Raji (cell line): ENCODE results near the gene CEP20.

Experiments used
- POLR2A ChIP-seq: IDR thresholded peaks from 2 replicates; pipeline ENCODE4 v1.6.1; 2011; ENCODE audit warnings: low read depth, low read length, control low read depth; ENCODE audit not compliant: insufficient read depth

Gene CEP20, protein sequence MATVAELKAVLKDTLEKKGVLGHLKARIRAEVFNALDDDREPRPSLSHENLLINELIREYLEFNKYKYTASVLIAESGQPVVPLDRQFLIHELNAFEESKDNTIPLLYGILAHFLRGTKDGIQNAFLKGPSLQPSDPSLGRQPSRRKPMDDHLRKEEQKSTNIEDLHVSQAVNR

DNA sequence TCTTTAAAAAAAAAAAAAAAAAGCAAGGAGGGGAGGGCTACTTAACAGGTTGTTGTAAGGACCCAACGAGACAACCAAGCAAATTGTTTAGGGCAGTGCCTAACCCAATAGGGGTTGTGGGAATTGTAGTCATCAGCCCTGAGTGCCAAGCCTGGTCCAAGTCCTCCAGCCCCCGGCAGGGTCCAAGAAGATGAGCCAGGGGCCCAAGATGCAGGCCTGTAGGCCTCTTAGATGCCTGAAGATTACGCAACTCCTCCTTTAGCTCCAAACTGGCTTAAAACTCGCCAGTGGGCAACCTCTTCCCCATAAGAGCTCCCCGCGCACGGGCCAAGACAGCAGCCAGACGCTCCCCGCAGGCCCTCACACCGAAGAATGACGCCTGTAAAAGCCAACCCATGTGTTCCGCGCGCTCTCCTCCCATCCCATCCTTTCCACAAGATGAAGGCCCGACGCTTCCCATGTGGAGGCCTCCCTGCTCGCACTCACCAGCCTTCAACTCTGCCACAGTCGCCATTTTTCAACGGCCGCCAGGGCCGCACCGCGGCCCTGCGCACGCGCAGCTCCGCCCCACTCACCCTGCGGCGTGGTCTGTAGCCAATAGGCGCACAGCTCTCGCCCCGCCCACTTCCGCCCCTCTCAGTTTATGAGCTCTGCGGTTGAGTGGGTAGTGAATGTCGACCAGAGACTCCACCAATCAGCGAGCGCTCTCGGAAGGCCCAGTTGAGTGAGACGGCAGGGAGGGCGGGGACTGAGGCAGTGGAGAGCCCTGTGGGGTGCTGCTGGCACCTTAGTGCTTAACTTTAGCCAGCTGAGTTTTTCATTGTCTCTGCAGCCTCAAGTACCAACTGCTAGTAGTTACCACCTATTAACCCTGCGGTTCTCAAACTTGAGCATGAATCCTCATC lies at the start of gene CEP20:
TSS of gene CEP20 (minus strand) at position 532 of the 905 bp plus-strand sequence. CDS start at position 514, 18 bp downstream.
- peak; percentile 80 for TF ChIP-seq POLR2A

DNA sequence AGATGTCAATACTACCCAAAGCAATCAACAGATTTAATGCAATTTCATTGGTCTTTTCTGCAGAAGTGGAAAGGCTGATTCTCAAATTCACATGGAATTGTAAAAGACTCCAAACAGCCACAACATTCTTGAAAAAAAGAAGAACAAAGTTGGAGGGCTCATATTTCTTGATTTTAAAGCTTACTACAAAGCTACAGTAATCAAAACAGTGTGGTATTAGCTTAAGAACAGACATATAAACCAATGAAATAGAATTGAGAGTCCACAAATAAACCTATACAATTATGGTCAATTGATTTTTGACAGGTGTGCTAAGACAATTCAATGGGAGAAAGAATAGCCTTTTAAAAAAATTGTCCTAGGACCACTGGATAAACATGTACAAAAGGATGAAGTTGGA lies 46.6 kb upstream of the CEP20 start:
- no peak for TF ChIP-seq POLR2A

DNA sequence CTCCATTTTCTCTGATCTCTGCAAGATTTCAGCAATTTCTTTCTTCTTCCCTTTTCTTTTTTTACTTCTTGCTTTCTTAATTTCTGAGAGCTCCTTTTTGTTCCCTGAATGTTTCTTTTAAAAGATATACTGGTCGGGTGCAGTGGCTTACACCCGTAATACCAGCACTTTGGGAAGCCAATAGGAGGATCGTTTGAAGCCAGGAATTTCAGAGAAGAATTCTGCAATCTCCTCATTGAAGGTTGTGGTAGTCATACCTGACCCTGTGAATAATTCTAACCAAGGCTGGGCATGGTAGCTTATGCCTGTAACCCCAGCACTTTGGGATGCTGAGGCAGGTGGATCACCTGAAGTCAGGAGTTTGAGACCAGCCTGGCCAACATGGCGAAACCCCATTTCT lies 45.4 kb upstream of the CEP20 start:
- TF ChIP-seq POLR2A = no peak

DNA sequence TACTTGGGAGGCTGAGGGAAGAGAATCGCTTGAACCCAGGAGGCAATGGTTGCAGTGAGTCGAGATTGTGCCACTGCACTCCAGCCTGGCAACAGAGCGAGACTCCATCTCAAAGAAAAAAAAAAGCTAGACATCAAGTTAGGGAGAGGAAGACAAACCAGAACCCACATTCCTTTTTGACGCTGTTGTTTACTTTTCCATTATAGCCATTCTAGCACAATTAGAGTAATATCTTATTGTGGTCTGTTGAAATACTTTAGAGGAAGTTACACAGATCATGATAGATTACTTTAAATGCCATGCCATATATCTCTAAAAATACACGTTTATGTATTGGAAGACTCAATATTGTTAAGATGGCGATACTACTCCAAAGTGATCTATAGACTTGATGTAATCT lies 44.5 kb upstream of the CEP20 start:
- TF ChIP-seq POLR2A = no peak

DNA sequence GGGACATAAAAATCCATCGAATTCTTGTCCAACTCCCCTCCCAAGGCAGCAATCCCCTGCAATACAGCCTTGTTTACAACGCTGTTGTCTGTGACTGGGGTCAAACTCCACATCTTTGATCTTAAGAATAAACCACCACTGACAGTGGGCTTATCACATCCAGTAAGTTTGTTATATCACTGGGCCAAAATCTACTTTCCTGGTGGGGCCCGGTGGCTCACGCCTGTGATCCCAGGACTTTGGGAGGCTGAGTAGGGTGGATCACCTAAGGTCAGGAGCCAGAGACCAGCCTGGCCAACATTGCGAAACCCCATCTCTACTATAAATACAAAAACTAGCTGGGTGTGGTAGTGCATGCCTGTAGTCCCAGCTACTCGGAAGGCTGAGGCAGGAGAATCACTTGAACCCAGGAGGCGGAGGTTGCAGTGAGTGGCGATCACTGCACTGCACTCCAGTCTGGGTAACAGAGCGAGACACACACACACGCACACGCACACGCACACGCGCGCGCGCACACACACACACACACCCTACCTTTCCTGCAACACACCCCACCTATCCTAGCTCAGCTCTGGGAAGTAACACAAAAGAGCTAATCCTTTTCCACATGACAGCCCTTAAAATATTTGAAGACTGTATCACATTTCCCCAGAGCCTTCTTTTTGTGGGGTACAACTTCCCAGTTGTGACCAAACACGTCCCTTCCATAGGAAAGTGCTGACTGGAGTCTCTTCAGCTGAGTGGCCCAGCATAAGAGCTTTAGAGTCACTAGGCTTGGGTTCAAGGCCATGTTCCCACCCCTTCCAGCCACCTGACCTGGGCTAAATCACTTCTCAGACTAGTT lies 40.1 kb upstream of the CEP20 start:
- no peak for TF ChIP-seq POLR2A

DNA sequence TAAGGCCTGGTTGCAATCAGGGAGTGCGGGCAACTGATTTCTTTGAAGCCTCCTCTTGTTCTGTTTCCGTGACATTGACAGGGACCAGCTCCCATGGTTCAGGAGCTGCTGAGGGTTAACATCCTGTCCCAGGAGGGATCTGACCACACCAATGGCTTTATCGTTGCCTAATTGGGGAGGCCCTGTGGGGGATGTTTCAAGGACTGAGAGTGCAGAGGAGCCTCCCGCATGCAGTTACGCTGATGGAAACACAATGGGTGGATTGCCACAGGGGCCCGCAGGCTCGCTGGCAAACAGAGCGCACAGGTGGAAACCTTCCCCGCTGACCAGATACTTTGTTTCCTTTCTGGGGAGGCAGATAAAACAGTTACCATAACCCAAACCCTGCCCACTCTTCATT lies 37.2 kb upstream of the CEP20 start:
- no peak for TF ChIP-seq POLR2A

DNA sequence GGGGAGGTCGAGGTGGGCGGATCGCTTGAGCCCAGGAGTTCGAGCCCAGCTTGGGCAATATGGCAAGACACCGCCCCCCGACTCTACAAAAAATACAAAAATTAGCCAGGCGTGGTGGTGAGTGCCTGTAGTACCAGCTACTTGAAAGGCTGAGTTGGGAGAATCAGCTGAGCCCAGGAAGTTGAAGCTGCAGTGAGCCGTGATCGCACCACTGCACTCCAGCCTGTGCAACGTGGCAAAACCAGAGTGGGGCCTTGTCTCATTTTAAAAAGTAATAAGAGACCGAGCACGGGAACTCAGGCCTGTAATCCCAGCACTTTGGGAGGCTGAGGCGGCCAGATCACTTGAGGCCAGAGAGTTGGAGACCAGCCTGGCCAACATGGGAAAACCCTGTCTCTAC lies 36.6 kb upstream of the CEP20 start:
- no peak for TF ChIP-seq POLR2A

DNA sequence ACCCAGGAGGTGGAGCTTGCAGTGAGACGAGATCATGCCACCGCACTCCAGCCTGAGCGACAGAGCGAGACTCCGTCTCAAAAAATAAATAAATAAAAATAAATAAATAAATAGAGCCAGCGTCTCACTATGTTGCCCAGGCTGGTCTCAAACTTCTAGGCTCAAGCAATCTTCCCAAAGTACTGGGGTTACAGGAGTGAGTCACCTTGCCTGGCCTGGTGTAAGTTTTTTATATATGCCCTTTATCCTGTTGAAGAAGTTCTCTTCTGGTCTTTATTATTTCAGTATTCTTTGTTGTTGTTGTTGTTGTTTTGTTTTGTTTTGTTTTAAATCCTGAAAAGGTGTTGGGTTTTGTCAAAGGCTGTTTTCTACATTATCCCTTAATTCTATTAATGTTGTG lies 30.9 kb upstream of the CEP20 start:
- TF ChIP-seq POLR2A = no peak

DNA sequence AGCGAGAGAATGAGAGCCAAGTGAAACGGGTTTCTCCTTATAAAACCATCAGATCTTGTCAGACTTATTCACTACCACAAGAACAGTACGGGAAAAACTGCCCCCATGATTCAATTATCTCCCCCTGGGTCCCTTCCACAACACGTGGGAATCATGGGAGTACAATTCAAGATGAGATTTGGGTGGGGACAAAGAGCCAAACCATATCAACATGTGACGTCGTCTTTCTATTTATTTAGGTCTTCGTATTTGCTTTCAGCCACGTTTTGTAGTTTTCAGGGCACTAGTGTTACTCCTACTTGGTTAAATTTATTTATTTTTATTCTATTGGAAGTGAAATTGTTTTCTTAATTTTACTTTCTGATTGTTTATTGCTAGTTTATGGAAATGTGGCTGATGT lies 27.9 kb upstream of the CEP20 start:
- TF ChIP-seq POLR2A = no peak

DNA sequence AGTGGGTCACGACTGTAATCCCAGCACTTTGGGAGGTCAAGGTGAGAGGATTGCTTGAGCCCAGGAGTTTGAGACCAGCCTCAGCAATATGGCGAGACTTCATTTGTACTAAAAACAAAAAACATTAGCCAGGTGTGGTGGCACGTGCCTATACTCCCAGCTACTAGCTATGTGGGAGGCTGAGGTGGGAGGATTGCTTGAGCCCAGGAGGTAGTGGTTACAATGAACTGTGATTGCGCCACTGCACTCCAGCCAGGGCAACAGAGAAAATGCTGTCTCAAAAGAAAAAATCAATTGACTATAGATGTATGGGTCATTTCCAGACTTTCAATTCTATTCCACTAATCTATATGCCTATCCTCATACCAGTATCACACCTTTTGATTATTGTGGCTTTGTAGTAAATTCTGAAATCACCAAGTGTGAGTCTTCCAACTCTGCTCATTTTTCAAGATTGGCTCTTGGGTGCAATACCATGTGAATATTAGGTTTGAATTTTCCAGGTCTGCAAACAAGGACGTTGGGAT lies 27.2 kb upstream of the CEP20 start:
- no peak for TF ChIP-seq POLR2A

DNA sequence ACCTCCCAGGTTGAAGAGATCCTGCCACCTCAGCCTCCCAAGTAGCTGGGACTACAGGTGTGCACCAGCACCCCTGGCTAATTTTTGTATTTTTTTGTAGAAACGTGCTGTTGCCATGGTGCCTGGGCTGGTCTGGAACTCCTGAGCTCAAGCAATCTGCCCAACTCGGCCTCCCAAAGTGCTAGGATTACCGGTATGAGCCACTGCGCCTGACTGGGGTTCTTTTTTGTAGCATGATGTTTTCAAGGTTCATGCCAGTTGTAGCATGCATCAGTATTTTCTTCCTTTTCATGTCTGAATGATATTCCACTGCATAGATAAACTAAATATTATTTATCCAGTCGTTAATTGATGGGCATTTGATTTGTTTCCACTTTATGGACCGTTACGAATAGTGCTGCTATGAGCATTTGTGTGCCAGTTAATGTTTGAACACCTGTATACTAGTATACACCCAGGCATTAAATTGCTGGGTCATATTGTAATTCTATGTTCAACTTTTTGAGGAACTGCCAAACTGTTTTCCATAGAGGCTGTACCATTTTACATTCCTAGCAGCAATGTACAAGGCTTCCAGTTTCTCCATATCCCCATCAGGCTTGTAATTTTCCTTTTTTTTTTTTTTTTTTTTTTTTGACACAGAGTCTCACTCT lies 24.8 kb upstream of the CEP20 start:
- TF ChIP-seq POLR2A = no peak

DNA sequence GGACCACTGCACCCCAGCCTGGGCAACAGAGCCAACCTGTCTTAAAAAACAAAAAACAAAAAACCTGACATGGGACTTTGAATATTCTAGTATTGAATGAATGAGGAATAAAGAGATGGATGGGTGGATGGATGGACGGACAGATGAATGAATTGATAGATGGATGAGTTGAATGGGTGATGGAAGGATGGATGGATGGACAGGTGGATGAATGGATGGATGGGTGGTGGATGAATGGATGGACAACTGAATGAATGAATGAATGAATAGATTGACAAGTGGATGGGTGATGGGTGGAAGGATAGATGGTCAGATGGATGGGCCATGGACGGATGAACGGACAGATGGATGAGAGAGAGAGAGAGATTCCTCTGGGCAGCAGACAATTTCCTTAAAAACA lies 22.8 kb upstream of the CEP20 start:
- no peak for TF ChIP-seq POLR2A

DNA sequence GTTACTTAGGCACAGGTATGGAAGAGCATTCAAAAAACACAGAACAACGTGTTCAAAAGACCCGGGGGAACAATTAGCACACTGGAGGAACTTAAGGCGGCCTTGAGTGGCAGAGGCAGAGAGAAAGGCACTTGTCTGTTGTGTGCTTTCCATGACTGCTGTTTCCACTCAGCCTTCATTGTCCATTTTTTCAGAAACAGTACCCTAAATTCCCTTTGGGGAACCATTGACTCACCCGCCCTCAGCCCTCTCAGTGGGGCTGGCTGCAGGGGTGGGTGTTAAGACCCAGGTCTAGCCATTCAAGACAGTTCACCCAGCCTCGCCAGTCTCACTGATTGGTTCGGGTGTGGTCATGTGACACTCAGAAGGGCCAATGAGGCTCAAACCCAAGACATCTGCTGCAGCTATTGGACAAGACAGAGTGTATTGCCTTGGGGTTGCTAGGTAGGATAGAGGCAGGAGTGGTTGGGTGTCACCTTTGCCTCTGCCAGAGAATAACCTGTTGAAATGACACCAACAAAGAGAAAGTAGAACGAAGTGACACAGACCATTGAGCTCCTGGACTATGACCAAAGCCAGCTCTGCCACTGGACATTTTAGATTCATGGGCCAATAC lies 19.6 kb upstream of the CEP20 start:
- no peak for TF ChIP-seq POLR2A

DNA sequence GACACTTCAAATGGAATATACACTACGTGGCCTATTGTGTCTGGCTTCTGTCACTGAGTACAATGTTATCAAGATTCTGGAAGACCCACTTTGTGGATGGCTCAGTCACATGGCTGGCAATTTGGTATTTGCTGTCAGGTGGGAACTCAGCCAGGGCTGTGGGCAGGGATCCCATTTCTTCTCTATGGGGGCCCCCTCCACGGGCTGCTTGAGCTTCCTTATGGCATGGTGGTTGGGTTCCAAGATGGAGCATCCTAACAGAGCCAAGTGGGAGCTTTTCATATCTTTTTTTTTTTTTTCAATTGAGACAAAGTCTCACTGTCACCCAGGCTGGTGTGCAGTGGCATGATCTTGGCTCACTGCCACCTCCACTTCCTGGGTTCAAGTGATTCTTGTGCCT lies 18.0 kb upstream of the CEP20 start:
- no peak for TF ChIP-seq POLR2A
